Mucosa of gallbladder (tissue), 1 donor: Measurements from ENCODE around the gene LY86. TPM values are rescaled to one million over a fixed set of nuclear protein-coding genes. Genes with fewer than 3 reads are reported as not detected.

ENCODE experiments used
- DNase-seq: peaks from one replicate; pipeline ENCODE4 v3.0.0-alpha.2; 2020; ENCODE audit warnings: low spot score
- total RNA-seq: library from RNA; stranded (reverse); gene quantifications from one replicate; pipeline ENCODE4 v1.2.1, GENCODE V29; 2021
- donor health status: DM: no; HTN: no; CAD: no.

LY86 gene
- total RNA-seq, 1 donor from 2014 or later, result 7.0 TPM

GRCh38 chr6:6622501-6622900 is 34.0 kb downstream of the LY86 start:
- no peak for DNase-seq

- DNase-seq, result no peak
These were observed 35.0 kb downstream of the LY86 start for GRCh38 chr6:6623553-6623952.

GRCh38 chr6:6624269-6624990 is 35.9 kb downstream of the LY86 start:
- DNase-seq, result no peak

DNA sequence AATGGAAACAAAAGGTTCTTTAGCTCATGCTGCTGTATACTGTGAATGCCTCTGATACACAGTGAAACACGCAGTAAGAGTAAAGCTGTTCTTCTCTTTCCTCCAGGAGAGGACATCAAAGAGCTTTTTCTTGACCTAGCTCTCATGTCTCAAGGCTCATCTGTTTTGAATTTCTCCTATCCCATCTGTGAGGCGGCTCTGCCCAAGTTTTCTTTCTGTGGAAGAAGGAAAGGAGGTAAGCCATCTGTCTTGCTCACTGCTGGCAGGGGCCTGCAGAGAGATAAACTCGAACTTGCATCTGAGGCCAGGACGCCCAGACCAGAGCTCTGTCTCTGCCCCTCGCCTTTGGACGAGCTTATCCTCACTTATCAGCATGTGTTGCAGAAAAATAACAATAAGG is 37.7 kb downstream of the LY86 start:
- no peak for DNase-seq

- DNase-seq, result no peak
These were observed 40.9 kb downstream of the LY86 start for GRCh38 chr6:6629402-6629801.

DNA sequence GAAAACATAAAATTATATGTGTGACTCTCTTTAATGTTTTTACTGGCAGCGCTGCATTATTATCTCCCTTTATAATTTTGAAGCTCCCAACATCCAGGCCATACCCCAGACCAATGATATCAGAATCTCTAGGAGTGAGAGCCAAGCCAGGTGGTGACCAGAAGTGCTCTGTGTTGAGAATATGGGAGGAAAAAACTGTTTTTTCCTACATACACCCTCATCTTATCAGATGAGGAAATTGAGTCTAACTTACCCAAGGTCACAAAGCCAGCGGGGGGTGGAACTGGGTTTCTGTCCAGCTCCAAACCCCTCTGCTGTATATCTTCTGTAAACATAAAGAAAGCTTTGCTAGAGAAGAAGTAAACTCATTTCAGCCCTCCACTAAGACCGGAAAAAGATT is 42.5 kb downstream of the LY86 start:
- no peak for DNase-seq

DNA sequence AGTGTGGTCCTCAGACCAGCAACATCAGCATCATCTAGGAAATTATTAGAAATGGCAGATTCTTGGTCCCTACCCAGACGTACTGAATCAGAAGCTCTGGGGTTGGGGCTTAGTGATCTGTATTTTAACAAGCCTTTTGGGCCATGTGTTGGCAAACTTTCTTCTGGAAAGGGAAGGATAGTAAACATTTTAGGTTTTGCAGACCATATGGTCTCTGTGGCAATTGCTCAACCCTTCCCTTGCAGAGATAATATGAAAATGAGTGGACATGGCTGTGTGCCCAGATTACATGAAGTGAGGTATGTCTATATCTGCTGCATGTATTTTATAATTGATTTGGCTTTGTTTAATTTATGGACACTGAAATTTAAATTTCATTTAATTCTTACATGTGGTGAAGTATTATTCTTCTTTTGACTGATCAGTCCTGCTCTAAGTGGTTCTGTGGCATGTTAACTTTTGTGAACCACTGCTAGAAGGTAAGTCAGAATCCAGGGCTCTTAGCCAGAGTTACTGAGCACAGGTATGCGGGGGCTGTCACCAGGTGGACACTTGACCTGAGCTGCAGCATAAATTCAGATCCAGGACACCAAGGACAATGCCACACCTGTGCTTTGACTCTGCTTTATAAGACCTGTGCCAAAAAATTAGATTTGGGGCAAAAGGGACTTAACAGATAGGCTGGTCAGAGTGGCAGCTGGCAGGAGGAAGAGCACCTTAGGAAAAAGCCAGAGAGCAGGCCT is 43.2 kb downstream of the LY86 start:
- DNase-seq, result no peak

GRCh38 chr6:6633898-6634734 is 45.6 kb downstream of the LY86 start:
- no peak for DNase-seq

DNA sequence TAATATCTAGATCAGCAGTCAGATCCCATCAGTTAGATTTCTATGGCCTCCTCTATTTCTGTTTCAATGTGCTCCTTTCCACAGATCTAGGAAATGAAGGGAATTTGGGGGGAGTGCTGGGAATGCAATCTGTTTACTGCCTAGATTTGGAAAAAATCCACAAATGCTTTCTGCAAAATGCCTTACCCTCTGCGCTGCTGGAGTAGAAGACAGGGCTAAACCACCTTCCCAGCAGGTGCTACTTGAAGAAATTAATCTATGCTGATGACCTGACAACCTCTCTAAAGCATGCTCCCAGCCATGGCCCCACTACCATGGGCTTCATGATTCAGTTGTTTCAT is 46.2 kb downstream of the LY86 start:
- no peak for DNase-seq

- no peak for DNase-seq
These were observed 46.8 kb downstream of the LY86 start for GRCh38 chr6:6635291-6635690.

GRCh38 chr6:6635869-6636268 is 47.3 kb downstream of the LY86 start:
- no peak for DNase-seq

DNA sequence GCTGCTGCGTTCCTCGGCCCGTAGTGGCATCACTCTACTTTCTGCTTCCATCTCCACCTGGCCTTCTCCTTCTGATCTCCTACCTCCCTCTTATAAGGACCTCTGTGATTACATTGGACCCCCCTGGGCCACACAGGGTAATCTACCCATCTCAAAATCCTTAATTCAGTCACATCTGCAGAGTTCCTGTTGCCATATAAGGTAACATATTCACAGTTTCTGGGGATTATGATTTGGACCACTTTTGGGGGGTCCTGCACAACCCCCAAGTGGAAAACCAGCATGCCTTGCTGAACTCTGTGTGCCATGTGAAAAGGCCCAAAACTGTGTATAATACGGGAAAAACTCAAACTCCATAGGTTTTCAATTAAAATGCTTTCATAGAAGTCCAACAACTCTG is 51.1 kb downstream of the LY86 start:
- no peak for DNase-seq

DNA sequence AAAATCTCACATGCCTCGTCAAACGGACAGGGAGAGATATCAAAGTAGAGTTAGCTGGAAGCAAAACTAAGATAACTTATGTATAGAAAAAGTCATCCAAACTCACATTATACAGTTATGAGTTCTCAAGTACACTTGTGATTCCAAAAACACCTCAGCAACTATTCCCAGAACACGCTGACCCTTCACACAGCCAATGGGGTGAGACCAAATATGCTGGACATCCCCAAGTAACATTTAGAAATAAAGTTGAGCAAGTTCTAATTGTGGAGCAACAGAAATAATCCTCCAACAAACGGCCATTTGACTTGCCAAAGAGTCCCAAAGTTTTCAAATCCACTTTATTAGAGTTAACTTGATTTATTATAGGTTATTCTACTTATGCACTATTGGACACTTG is 52.4 kb downstream of the LY86 start:
- DNase-seq, result no peak

GRCh38 chr6:6643398-6643797 is 54.9 kb downstream of the LY86 start:
- DNase-seq, result no peak

DNA sequence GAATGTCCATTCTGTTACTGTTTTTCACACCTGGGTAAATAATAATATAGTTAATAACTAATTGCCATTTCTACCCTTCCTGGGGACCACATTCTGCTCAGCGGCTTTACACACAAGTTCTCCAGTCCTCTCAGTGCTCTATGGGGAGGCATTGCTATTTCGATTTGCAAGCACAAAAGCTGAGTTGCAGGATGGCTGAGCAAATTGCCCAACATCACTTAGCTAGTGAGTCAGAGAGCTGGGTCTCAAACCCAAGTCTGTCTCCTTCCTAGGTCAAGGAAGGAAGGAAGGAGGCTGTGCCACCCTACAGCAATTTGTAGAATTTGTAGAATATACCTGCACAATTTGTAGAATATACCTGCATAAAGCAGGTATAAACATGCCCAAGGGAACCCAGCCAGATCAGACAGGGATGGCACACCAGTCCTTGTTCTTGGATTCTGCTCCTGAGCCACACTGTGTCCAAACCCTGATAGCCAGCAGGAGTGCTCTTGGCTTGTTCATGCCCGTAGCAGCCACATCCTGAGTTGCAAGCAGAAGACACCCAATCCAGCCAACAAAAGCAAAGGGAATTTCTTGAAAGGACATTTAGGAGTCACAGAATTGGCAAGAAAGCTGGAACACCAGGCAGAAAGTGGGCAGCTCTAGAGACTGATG is 56.9 kb downstream of the LY86 start:
- DNase-seq, result no peak

DNA sequence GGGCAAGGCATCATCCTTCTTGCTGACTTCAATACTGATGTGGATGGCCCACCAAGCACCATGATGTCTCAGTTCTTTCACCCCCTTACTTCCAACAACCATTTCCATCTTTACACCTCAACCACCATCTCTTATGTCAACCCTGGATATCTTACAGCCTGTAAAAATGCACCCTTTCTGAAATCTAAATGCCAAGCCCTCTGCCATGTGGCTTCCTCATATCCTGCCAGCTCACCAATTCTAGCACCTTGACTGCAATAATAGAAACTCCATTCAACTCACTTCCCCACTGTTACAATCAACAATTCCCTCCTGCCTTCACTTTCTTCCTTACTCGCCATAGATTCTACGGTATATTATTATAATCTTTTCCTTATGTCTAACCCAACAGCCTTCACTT is 57.9 kb downstream of the LY86 start:
- no peak for DNase-seq

GRCh38 chr6:6646859-6647258 is 58.3 kb downstream of the LY86 start:
- no peak for DNase-seq

- DNase-seq, result no peak
These were observed 60.3 kb downstream of the LY86 start for GRCh38 chr6:6648692-6649343.

DNA sequence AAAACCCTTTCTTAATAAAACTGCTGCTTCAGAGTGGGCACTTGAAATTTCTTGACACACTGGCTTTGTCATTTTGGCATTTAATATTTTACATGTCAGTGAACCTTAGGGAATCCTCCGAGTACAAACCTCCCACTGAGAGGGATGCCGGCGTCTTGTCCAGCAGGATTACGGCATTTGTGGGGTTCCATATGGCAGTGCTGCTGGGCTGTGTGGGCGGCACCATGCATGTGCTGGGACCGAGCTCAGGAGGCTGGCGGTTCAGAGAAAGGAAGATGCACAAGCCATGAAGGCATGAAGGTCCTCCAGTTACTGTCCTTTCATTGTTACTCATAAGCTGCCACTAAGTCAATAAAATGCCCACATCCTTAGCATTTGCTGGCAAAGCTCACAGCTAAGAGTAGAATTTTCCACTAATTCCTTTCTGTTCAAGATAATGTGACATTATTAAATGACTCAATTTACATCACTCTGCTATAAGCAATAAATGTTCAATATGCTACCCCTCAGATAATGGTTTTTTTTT is 61.4 kb downstream of the LY86 start:
- no peak for DNase-seq

- DNase-seq, result no peak
These were observed 62.3 kb downstream of the LY86 start for GRCh38 chr6:6650839-6651238.

GRCh38 chr6:6651335-6651734 is 62.8 kb downstream of the LY86 start:
- no peak for DNase-seq
